ENCODE measurements around the gene KHDC3L.

KHDC3L gene

DNA sequence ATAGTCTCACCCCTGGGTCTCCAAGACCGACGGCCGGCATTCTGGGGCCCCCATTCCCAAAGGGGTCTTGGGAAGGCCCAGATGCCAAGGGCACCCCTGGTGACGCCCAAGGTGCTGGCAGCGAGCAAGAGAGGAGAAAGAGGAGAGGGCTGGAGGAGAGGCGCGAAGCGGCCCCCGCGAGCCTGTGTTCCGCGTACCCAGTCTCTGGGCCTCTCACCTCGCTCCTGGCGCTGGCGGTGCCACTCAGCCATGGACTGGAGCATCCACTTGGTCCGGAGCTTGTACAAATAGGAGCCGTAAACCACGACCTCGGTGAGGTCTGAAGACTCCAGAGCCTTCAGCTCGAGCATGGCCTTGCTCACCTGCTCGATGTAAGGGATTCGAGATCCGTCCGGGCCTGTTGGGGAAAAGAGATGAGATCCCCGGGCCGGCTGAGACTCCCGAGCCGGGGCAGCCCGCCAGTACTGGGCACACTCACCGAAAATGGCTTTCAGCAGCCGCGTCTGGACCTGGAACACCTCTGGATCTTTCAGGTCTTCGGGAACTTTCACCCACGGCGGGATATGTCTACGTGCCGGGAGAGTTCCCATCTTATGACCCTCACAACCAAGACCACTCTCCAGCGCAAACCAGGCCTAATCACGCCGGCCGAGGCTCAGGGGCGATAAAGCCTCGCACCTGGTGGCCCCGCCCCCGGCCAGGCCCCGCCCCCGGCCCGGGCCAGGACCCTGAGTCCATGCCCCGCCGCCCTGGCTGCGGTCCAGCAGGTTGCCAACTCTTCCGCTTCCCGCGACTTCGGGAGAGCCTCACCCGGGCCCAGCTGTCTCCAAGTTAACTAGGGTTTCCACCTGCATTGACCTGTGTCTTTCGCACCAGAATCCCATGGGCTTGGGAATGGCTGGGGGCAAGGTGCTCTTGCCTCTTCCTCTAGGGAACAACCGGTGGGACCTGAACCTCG, 8.5 kb upstream of the KHDC3L start, which contains the start of gene DPPA5:
DPPA5 (minus strand) TSS at position 641 of the 958 bp plus-strand sequence; CDS start at position 590, 51 bp downstream.
- TF ChIP-seq, protein P1, sequence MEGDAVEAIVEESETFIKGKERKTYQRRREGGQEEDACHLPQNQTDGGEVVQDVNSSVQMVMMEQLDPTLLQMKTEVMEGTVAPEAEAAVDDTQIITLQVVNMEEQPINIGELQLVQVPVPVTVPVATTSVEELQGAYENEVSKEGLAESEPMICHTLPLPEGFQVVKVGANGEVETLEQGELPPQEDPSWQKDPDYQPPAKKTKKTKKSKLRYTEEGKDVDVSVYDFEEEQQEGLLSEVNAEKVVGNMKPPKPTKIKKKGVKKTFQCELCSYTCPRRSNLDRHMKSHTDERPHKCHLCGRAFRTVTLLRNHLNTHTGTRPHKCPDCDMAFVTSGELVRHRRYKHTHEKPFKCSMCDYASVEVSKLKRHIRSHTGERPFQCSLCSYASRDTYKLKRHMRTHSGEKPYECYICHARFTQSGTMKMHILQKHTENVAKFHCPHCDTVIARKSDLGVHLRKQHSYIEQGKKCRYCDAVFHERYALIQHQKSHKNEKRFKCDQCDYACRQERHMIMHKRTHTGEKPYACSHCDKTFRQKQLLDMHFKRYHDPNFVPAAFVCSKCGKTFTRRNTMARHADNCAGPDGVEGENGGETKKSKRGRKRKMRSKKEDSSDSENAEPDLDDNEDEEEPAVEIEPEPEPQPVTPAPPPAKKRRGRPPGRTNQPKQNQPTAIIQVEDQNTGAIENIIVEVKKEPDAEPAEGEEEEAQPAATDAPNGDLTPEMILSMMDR (IDR thresholded peaks at IDR 0.05; ENCODE audit: insufficient read depth, low read depth, low read length, missing control alignments), result no peak
- DNase-seq (ENCODE audit: low read depth), result no peak
- H3K4me3 ChIP-seq (ENCODE audit: low read length), result no peak within 1 kb of the TSS

DNA sequence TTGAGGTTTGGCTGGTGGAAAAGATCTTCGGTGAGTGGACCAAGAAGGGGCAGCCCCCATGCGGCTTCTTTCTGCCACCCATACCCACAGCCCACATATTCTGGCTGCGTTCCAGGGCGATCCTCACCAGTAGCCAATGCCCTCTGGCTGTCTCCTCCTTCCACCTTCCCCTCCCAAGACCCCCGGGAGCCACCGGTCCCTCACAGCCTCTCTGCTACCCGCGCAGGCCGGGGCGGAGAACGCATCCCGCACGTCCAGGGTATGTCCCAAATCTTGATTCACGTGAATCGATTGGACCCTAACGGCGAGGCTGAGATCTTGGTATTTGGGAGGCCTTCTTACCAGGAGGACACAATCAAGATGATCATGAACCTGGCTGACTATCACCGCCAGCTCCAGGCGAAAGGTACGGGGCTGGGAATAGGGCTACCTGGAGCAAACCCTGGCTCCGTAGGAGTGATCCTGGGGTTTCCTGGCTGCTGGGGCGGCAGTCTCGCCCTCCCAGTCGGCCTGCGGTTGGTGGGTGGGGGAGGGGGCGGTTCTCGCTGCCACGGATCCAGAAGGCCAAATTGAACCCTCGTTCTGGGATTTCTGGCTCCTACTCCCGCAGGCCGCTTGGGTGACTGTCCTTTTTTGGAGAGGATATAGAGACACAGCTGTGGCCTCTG, 545 bp downstream of the KHDC3L start:
- no peak for DNase-seq (ENCODE audit: low read depth)
- no peak overlapping the region for H3K4me3 ChIP-seq (ENCODE audit: low read length)
- TF ChIP-seq, protein P1 (IDR thresholded peaks at IDR 0.05; ENCODE audit: insufficient read depth, low read depth, low read length, missing control alignments), result no peak

DNA sequence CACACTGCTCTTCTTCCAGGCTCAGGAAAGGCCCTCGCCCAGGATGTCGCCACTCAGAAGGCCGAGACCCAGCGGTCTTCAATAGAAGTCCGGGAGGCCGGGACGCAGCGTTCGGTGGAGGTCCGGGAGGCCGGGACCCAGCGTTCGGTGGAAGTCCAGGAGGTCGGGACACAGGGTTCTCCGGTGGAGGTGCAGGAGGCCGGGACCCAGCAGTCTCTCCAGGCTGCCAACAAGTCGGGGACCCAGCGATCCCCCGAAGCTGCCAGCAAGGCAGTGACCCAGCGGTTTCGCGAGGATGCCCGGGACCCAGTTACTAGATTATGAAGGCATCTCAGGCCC, 1.0 kb downstream of the KHDC3L start:
- no peak for DNase-seq (ENCODE audit: low read depth)
- no peak overlapping the region for H3K4me3 ChIP-seq (ENCODE audit: low read length)
- TF ChIP-seq, protein P1 (IDR thresholded peaks at IDR 0.05; ENCODE audit: insufficient read depth, low read depth, low read length, missing control alignments), result no peak

DNA sequence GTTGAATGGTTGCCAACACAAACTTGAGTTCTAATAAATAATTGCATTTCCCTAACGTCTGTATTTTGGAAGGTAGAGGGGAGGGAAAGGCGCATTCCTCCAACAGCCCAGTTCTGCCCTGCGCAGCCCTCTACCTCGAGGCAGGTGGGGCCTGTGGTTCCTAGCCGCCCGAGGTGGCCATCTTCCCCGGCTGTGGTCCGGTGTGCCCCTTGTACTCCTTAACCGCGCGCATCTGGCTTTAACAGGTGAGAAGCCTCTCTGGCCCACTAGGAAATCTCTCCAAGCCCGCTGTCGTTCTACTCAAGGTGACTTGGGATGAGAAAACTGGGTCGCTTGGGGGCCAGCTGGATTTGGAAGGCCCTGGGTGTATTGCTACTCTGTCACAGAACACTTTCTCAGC, 1.7 kb downstream of the KHDC3L start:
- H3K4me3 ChIP-seq (ENCODE audit: low read length), result no peak overlapping the region
- TF ChIP-seq, protein P1 (IDR thresholded peaks at IDR 0.05; ENCODE audit: insufficient read depth, low read depth, low read length, missing control alignments), result no peak
- DNase-seq (ENCODE audit: low read depth), result no peak

DNA sequence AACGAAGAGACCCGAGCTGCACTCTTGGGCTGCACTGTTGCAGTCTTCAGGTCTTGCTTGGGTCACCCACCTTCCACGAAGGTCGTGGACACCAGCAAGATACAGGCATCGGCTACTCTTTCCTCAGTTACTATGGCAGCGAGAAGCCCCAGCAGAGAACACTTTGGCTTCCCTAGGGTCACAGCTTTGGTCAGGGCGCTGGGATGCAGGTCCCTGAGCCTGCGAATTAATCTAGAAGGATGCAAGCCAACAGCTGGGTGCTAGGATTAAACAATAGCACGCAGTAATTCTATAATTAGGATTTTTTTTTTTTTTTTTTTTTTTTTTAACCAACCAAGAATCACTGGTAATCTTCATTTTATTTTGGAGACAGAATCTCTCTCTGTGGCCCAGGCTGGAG, 2.1 kb downstream of the KHDC3L start:
- DNase-seq (ENCODE audit: low read depth), result no peak
- H3K4me3 ChIP-seq (ENCODE audit: low read length), result no peak overlapping the region
- TF ChIP-seq, protein P1 (IDR thresholded peaks at IDR 0.05; ENCODE audit: insufficient read depth, low read depth, low read length, missing control alignments), result no peak

DNA sequence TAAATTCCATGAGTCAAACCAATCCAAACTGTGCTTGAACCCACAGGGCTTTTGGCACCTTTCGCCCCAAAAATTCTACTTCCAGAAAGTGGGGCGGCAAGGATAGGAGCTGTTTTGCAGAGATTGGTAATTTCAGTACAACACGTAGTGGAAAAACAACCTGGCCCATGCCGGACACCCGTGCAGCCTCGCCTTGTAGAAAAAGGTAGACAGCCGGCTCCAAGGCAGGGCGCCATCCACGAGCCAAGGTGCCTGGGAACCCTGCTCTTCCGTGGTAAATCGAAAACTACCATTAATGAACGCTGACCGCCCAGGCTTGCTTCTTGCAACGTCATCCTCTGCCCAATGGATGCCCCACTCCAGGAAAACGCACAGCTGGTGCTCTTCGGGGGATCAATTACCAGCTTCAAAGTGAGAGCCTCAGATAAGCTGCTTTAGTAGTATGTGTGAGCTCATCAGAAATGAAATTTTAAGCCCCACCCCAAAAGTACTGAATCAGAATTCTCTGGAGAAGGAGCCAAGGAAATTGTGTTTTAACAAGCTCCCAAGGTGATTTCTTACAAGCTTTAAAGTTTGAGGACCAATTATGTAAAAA, 5.4 kb downstream of the KHDC3L start:
- TF ChIP-seq, protein P1 (IDR thresholded peaks at IDR 0.05; ENCODE audit: insufficient read depth, low read depth, low read length, missing control alignments), result no peak
- H3K4me3 ChIP-seq (ENCODE audit: low read length), result no peak overlapping the region
- peak; percentile 12 for DNase-seq (ENCODE audit: low read depth)
